HG03175 (cell line): ENCODE data around the gene GALR3.

ENCODE experiments used
- ATAC-seq: cut with Tn5 transposase; IDR thresholded peaks from one replicate; pipeline ENCODE4 v1.9.1; 2021; ENCODE audit warnings: mild to moderate bottlenecking, moderate library complexity; ENCODE audit not compliant: unreplicated experiment

The GALR3 gene

GRCh38 chr22:37860796-37861421 is 37.7 kb downstream of the GALR3 start:
- ATAC-seq, result no peak

GRCh38 chr22:37862570-37863325 is 39.6 kb downstream of the GALR3 start:
- ATAC-seq, result no peak

- ATAC-seq, result no peak
Observed at GRCh38 chr22:37865510-37865909, 42.3 kb downstream of the GALR3 start.

- no peak for ATAC-seq
Observed at GRCh38 chr22:37870273-37870672, 47.1 kb downstream of the GALR3 start.
